CD14-positive monocyte (primary cell): ENCODE results near the gene UNC93B1. TPM values are rescaled to one million over a fixed set of nuclear protein-coding genes. Genes with fewer than 3 reads are reported as not detected.

Source experiments
- DNase-seq, 3 donors: peaks; one replicate each; pipeline ENCODE4 v3.0.0-alpha.2; 2011 to 2022
- H2AFZ ChIP-seq: 2 replicates; pipeline ENCODE4 v1.6.0; 2012; ENCODE audit warnings: mild to moderate bottlenecking, low read depth, low read length, inconsistent platforms; ENCODE audit not compliant: insufficient read depth, poor library complexity, severe bottlenecking
- H3K27ac ChIP-seq, 2 donors: 1 replicate in 1 of 2; 2 replicates in 1 of 2; pipeline ENCODE4 v1.5.1; 2012 to 2013; ENCODE audit warnings: low read length in 2 of 2, control low read depth in 1 of 2, inconsistent platforms in 1 of 2, low read depth in 1 of 2, mild to moderate bottlenecking in 1 of 2
- H3K27me3 ChIP-seq, 2 donors: one replicate each; pipeline versions ENCODE4 v1.6.0 to v1.6.1; 2011 to 2013; ENCODE audit warnings: low read length in 2 of 2; ENCODE audit not compliant: control insufficient read depth in 2 of 2, insufficient read depth in 2 of 2
- H3K36me3 ChIP-seq, 2 donors: replicated peaks in 1 of 2; 1 replicate in 1 of 2; 2 replicates in 1 of 2; pipeline versions ENCODE4 v1.5.1 to v1.6.1; 2012 to 2013; ENCODE audit warnings: low read length in 2 of 2, control low read depth in 1 of 2, inconsistent platforms in 1 of 2, mild to moderate bottlenecking in 1 of 2; ENCODE audit not compliant: insufficient read depth in 2 of 2, control insufficient read depth in 1 of 2
- H3K4me1 ChIP-seq, 2 donors: 1 replicate in 1 of 2; 2 replicates in 1 of 2; pipeline versions ENCODE4 v1.5.1 to v1.6.1; 2012 to 2013; ENCODE audit warnings: low read length in 2 of 2, control low read depth in 1 of 2, inconsistent platforms in 1 of 2, mild to moderate bottlenecking in 1 of 2, moderate library complexity in 1 of 2; ENCODE audit not compliant: insufficient read depth in 2 of 2, control insufficient read depth in 1 of 2
- H3K4me2 ChIP-seq: replicated peaks from 2 replicates; pipeline ENCODE3; 2012; ENCODE audit warnings: low read length, moderate library complexity, mild to moderate bottlenecking; ENCODE audit not compliant: poor library complexity, severe bottlenecking; ENCODE audit errors: extremely low read depth
- H3K4me3 ChIP-seq, 3 experiments: fragments of 200-600 bp in 1 of 3; sonication (generic) in 1 of 3; replicated peaks in 1 of 3; 1 replicate in 2 of 3; 2 replicates in 1 of 3; pipeline ENCODE4 v1.5.1; 2011 to 2013; ENCODE audit warnings: low read length in 3 of 3, mild to moderate bottlenecking in 3 of 3, control low read depth in 2 of 3, low read depth in 2 of 3, inconsistent platforms in 1 of 3, moderate library complexity in 1 of 3
- H3K79me2 ChIP-seq: 2 replicates; pipeline ENCODE4 v1.6.0; 2012; ENCODE audit warnings: mild to moderate bottlenecking, control low read depth, inconsistent platforms, low read length, moderate library complexity; ENCODE audit not compliant: insufficient read depth
- H3K9ac ChIP-seq: 2 replicates; pipeline ENCODE4 v1.6.0; 2017; ENCODE audit warnings: low read length, mild to moderate bottlenecking; ENCODE audit not compliant: insufficient read depth, poor library complexity, severe bottlenecking
- H3K9me3 ChIP-seq, 2 donors: replicated peaks in 1 of 2; 1 replicate in 1 of 2; 2 replicates in 1 of 2; pipeline versions ENCODE4 v1.5.1 to v1.6.1; 2012 to 2013; ENCODE audit warnings: low read length in 2 of 2, control low read depth in 1 of 2; ENCODE audit not compliant: control insufficient read depth in 1 of 2, insufficient read depth in 1 of 2
- H4K20me1 ChIP-seq: 2 replicates; pipeline ENCODE4 v1.6.0; 2012; ENCODE audit warnings: mild to moderate bottlenecking, low read length, control low read depth, moderate library complexity; ENCODE audit not compliant: insufficient read depth
- H3K27ac Mint-ChIP-seq, 7 donors: one replicate each; pipeline ENCODE4 v1.8.0; 2020; ENCODE audit warnings: mild to moderate bottlenecking in 7 of 7, mixed read lengths in 7 of 7, moderate library complexity in 6 of 7, inconsistent platforms in 2 of 7
- H3K27me3 Mint-ChIP-seq, 3 donors: one replicate each; pipeline ENCODE4 v1.8.0; 2021 to 2022; ENCODE audit warnings: low read depth in 3 of 3, mild to moderate bottlenecking in 3 of 3, mixed read lengths in 3 of 3, moderate library complexity in 3 of 3, inconsistent platforms in 1 of 3
- H3K36me3 Mint-ChIP-seq, 2 donors: one replicate each; pipeline ENCODE4 v1.8.0; 2020; ENCODE audit warnings: mixed read lengths in 2 of 2, inconsistent platforms in 1 of 2, mild to moderate bottlenecking in 1 of 2
- H3K4me1 Mint-ChIP-seq: one replicate; pipeline ENCODE4 v1.8.0; 2020; ENCODE audit warnings: mild to moderate bottlenecking, mixed read lengths
- H3K4me3 Mint-ChIP-seq, 2 donors: one replicate each; pipeline ENCODE4 v1.8.0; 2020; ENCODE audit warnings: mild to moderate bottlenecking in 2 of 2, mixed read lengths in 2 of 2, moderate library complexity in 1 of 2
- H3K9me3 Mint-ChIP-seq, 7 donors: one replicate each; pipeline ENCODE4 v1.8.0; 2020 to 2022; ENCODE audit warnings: mixed read lengths in 7 of 7, mild to moderate bottlenecking in 6 of 7, moderate library complexity in 6 of 7, inconsistent platforms in 2 of 7
- CTCF ChIP-seq: fragments of 200-600 bp; IDR thresholded peaks from one replicate; pipeline ENCODE4 v1.8.0; 2022; ENCODE audit warnings: antibody characterized with exemption, mild to moderate bottlenecking
- WGBS: methylation state at CpG from one replicate; pipeline ENCODE4 v1.1.5; 2013; ENCODE audit warnings: missing lambda C conversion rate; ENCODE audit not compliant: insufficient coverage; 5-methylcytosine and 5-hydroxymethylcytosine counted together
- intact Hi-C, 2 donors: fragments of 100-400 bp; cut with micrococcal nuclease; formaldehyde crosslinking; loops; one replicate each; pipeline versions ENCODE4 v1.15.0 to v1.15.1; 2023
- polyA plus RNA-seq, 3 donors: library from polyadenylated mRNA; depleted of rRNA in 1 of 3; unstranded in 2 of 3; stranded (reverse) in 1 of 3; fragments of 300-500 nt in 2 of 3; fragments of >200 nt in 1 of 3; fragmentation: Illumina TruSeq in 2 of 3; gene quantifications; 1 replicate in 2 of 3; 2 replicates in 1 of 3; pipeline ENCODE4 v1.2.3, GENCODE V29; 2012 to 2021

Gene UNC93B1
- polyA plus RNA-seq, 3 donors, result 185 to 301 (median 220) TPM

- Histone ChIP-seq H3K4me2 (no peak overlapping the region), H3K4me1 (peaks cover 16 to 34% of the 10 kb centered on the region in 2 donors), H3K36me3 (peaks cover 74 to 75% of the 10 kb centered on the region in 2 donors), H4K20me1 (peaks cover 94% of the 10 kb centered on the region), H3K9me3 (no peaks in the 10 kb centered on the region), H3K79me2 (peaks cover 79% of the 10 kb centered on the region), H3K9ac (no peak overlapping the region), H2AFZ (no peak overlapping the region), H3K27ac (no peak overlapping the region), H3K4me3 (no peak overlapping the region), H3K27me3 (no peaks in the 10 kb centered on the region)
- Mint-ChIP-seq H3K27ac (no peak overlapping the region), H3K9me3 (peaks cover 0 to 3% (median 0%) of the 10 kb centered on the region in 7 donors), H3K27me3 (peaks cover 0 to 2% (median 0%) of the 10 kb centered on the region in 3 donors), H3K4me1 (peaks cover 7% of the 10 kb centered on the region), H3K4me3 (no peak overlapping the region), H3K36me3 (peaks cover 40 to 59% of the 10 kb centered on the region in 2 donors)
- 88% methylated on average over 26 of the region's 36 CpGs for WGBS
- no peak for TF ChIP-seq CTCF
- intact Hi-C loops, result loop anchor here in 1 of 2 donors (5.0 kb wide), 1 partner anchor 36 kb away; no protein-coding TSS in a partner anchor
- peak in 1 of 3 donors; percentile 32 for DNase-seq
Measured at GRCh38 chr11:68043349-68044144, 39.6 kb upstream of the UNC93B1 start.

- Histone ChIP-seq H4K20me1 (peaks cover 88% of the 10 kb centered on the region), H3K27me3 (no peaks in the 10 kb centered on the region), H3K4me3 (no peak overlapping the region), H3K9me3 (no peaks in the 10 kb centered on the region), H3K4me1 (peaks cover 22 to 40% of the 10 kb centered on the region in 2 donors), H3K4me2 (no peak overlapping the region), H3K36me3 (peaks cover 68 to 69% of the 10 kb centered on the region in 2 donors), H2AFZ (no peak overlapping the region), H3K9ac (no peak overlapping the region), H3K79me2 (peaks cover 84% of the 10 kb centered on the region), H3K27ac (peak overlapping the region in 1 of 2 donors; percentile 31)
- H3K4me1 Mint-ChIP-seq, result peaks cover 10% of the 10 kb centered on the region
- intact Hi-C loops, result loop anchor here in 1 of 2 donors (5.0 kb wide), 1 partner anchor 36 kb away; no protein-coding TSS in a partner anchor
- no peak for DNase-seq
- H3K4me3 Mint-ChIP-seq, result no peak overlapping the region
- no peak overlapping the region for H3K27ac Mint-ChIP-seq
- peaks cover 0 to 2% (median 0%) of the 10 kb centered on the region in 3 donors for H3K27me3 Mint-ChIP-seq
- no peak for TF ChIP-seq CTCF
- whole genome bisulfite sequencing, result 92% methylated on average over 8 of the region's 8 CpGs
- H3K9me3 Mint-ChIP-seq, result peaks cover 0 to 3% (median 0%) of the 10 kb centered on the region in 7 donors
- peaks cover 39 to 54% of the 10 kb centered on the region in 2 donors for H3K36me3 Mint-ChIP-seq
Measured at GRCh38 chr11:68043029-68043348, 39.1 kb upstream of the UNC93B1 start.
